ENCODE data around the gene WDR77. TPM values are rescaled to one million over a fixed set of nuclear protein-coding genes. Genes with fewer than 3 reads are reported as not detected.

Gene WDR77
- total and polyA plus RNA-seq, 9 of the 15 experiments (the other 6 are each of a cell fraction or from before 2014, with no cell fraction given): 20.6 to 160 (median 75.3) TPM

DNA sequence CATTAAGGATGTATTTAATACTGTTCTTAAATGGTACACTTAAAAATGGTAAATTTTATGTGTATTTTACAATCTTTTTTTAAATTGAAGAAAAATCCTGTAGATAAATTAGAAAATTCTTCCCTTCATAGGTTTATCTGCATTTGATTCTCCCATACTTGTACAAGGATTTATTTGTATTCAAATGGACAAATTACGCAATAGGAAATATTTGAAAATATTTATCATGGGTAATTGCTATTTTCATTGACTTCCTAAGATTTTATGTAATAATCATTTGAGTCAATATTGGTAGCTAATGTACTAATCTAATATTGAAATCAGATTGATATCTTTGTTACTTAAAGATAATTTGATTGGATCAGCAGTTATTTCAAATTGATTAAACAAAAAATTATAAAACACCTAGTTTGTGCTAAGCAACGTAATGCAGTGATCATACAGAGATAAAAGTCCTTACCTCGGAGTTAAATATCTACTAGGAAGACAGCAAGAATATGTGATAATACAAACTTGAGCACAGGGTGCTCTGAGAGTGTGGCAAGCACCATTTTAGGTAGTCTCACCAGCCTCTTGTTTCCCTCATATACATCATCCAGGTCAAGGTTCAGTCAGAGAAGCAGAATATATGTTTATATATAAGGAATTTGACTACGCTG, 13.4 kb upstream of the WDR77 start (continued):
- TF ChIP-seq GATAD2B (IDR thresholded peaks at IDR 0.05; ENCODE audit: borderline replicate concordance): 0 out of 2 replicates have a peak, but pooled peaks have one; percentile 28
- TF ChIP-seq MXI1 (IDR thresholded peaks at IDR 0.05; ENCODE audit: low read depth, low read length): no peak
- TF ChIP-seq NR2C1 (IDR thresholded peaks at IDR 0.05): peak; percentile 38
- TF ChIP-seq NR2C1 (tag; IDR thresholded peaks at IDR 0.05): no peak
- TF ChIP-seq ZC3H8 (IDR thresholded peaks at IDR 0.05): no peak
- TF ChIP-seq STAG1 (CRISPR knock-in tag; IDR thresholded peaks at IDR 0.05; ENCODE audit: borderline replicate concordance): no peak
- TF ChIP-seq ZNF124 (CRISPR knock-in tag; IDR thresholded peaks at IDR 0.05): no peak
- TF ChIP-seq ZNF668 (CRISPR knock-in tag; IDR thresholded peaks at IDR 0.05): no peak
- TF ChIP-seq RBM25 (IDR thresholded peaks at IDR 0.05; ENCODE audit: low read depth, low read length, severe bottlenecking): no peak
- no peak for TF ChIP-seq POLR3A (IDR thresholded peaks at IDR 0.05; ENCODE audit: borderline replicate concordance, extremely low read depth, insufficient read depth, insufficient read length)
- peak; percentile 7; the same call in 1 of the 2 replicates for TF ChIP-seq GATA2 (CRISPR knock-in tag; IDR thresholded peaks at IDR 0.05)
- TF ChIP-seq DNMT1 (IDR thresholded peaks at IDR 0.05): no peak
- no peak for TF ChIP-seq RFX1 (IDR thresholded peaks at IDR 0.05)
- TF ChIP-seq, protein P1, sequence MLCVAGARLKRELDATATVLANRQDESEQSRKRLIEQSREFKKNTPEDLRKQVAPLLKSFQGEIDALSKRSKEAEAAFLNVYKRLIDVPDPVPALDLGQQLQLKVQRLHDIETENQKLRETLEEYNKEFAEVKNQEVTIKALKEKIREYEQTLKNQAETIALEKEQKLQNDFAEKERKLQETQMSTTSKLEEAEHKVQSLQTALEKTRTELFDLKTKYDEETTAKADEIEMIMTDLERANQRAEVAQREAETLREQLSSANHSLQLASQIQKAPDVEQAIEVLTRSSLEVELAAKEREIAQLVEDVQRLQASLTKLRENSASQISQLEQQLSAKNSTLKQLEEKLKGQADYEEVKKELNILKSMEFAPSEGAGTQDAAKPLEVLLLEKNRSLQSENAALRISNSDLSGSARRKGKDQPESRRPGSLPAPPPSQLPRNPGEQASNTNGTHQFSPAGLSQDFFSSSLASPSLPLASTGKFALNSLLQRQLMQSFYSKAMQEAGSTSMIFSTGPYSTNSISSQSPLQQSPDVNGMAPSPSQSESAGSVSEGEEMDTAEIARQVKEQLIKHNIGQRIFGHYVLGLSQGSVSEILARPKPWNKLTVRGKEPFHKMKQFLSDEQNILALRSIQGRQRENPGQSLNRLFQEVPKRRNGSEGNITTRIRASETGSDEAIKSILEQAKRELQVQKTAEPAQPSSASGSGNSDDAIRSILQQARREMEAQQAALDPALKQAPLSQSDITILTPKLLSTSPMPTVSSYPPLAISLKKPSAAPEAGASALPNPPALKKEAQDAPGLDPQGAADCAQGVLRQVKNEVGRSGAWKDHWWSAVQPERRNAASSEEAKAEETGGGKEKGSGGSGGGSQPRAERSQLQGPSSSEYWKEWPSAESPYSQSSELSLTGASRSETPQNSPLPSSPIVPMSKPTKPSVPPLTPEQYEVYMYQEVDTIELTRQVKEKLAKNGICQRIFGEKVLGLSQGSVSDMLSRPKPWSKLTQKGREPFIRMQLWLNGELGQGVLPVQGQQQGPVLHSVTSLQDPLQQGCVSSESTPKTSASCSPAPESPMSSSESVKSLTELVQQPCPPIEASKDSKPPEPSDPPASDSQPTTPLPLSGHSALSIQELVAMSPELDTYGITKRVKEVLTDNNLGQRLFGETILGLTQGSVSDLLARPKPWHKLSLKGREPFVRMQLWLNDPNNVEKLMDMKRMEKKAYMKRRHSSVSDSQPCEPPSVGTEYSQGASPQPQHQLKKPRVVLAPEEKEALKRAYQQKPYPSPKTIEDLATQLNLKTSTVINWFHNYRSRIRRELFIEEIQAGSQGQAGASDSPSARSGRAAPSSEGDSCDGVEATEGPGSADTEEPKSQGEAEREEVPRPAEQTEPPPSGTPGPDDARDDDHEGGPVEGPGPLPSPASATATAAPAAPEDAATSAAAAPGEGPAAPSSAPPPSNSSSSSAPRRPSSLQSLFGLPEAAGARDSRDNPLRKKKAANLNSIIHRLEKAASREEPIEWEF (CRISPR knock-in tag; IDR thresholded peaks at IDR 0.05): peak; percentile 77; the same call in 1 of the 2 replicates
- no peak for TF ChIP-seq HOXB6 (CRISPR knock-in tag; IDR thresholded peaks at IDR 0.05; ENCODE audit: borderline replicate concordance)
- 0 out of 2 replicates have a peak, but pooled peaks have one; percentile 11 for TF ChIP-seq GTF2E2 (tag; IDR thresholded peaks at IDR 0.05)
- TF ChIP-seq IRF9 (tag; IDR thresholded peaks at IDR 0.05): no peak
- peak; percentile 68; the same call in 1 of the 2 replicates for TF ChIP-seq KAT8 (IDR thresholded peaks at IDR 0.05; ENCODE audit: low read depth)
- TF ChIP-seq BMI1 (IDR thresholded peaks at IDR 0.05; ENCODE audit: low read length): no peak
- TF ChIP-seq ZNF184 (CRISPR knock-in tag; IDR thresholded peaks at IDR 0.05): no peak
- TF ChIP-seq HNRNPK (IDR thresholded peaks at IDR 0.05; ENCODE audit: low read depth, low read length, poor library complexity, severe bottlenecking): no peak
